Stimulated activated CD4-positive, alpha-beta T cell treated with anti-CD3 and anti-CD28 coated beads, Interleukin-2, amount 100 ng/mL, for 4 hours (primary cell): ENCODE results near the gene PA2G4.
A peak's percentile ranks its signal among the peaks of the same experiment; 100 is the strongest.
"Not testable (repeated sequence)": the region's sequence is repeated elsewhere in the genome, so short reads cannot be mapped to it uniquely, and the experiment has no call there.

Experiments
- DNase-seq: peaks from one replicate; pipeline ENCODE4 v3.0.0-alpha.2; 2020; ENCODE audit warnings: low read depth

The PA2G4 gene

DNA sequence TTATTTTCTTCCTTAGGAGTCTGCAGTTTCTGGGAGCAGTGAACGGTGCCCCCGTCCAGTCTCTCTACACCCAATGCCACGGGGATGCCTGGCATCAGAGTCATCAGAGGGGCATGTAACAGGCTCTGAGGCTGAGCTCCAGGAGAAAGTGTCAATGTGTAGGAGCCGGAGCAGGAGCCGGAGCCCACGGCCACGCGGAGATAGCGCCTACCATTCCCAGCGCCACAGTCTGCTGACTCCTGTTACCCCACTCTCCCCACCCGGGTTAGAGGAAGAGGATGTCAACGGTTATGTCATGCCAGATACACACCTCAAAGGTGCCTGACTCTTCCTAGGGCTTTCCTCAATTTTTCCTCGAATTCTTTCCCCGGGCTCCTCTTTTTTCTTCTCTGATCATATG is 3.3 kb upstream of the PA2G4 start:
- no peak for DNase-seq

- DNase-seq = no peak
These were observed 1.7 kb upstream of the PA2G4 start for GRCh38 chr12:56102683-56103065.

DNA sequence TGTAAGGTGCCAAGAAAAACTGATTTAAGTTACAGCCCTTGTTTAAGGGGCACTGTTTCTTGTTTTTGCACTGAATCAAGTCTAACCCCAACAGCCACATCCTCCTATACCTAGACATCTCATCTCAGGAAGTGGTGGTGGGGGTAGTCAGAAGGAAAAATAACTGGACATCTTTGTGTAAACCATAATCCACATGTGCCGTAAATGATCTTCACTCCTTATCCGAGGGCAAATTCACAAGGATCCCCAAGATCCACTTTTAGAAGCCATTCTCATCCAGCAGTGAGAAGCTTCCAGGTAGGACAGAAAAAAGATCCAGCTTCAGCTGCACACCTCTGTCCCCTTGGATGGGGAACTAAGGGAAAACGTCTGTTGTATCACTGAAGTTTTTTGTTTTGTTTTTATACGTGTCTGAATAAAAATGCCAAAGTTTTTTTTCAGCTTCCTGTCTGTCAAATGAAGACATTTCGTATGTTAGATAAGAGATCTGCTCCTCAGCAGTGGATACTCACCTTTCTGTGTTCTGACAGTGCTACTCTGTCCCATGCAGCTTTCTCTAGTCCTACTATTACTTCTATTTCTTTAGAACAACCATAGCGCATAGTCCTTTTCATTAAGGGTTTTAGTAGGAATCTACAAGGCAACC is 1.2 kb upstream of the PA2G4 start:
- no peak for DNase-seq

GRCh38 chr12:56103823-56104108 is 593 bp upstream of the PA2G4 start:
- DNase-seq = no peak

- no peak for DNase-seq
These were observed 653 bp downstream of the PA2G4 start for GRCh38 chr12:56104815-56105608.

- no peak for DNase-seq
These were observed 1.2 kb downstream of the PA2G4 start for GRCh38 chr12:56105609-56105902.

DNA sequence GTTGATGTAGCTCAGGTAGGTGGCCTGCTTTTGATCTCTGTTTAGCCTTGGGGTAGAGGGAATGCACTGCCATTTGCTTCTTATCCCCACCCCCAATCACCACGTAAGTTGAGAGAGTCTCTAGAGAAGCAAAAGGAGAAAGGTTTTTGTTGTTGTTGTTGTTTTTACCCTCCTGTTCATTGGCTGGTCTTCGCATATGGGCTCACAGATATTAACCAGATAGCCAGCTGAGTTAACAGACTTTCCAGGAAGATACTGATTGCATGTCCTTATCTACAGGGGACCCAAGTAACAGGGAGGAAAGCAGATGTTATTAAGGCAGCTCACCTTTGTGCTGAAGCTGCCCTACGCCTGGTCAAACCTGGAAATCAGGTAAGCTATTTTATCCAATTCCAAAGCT is 2.9 kb downstream of the PA2G4 start:
- no peak for DNase-seq

GRCh38 chr12:56110571-56110970 is 6.2 kb downstream of the PA2G4 start:
- DNase-seq = no peak

- DNase-seq = no peak
These were observed 9.7 kb downstream of the PA2G4 start for GRCh38 chr12:56114084-56114483.

DNA sequence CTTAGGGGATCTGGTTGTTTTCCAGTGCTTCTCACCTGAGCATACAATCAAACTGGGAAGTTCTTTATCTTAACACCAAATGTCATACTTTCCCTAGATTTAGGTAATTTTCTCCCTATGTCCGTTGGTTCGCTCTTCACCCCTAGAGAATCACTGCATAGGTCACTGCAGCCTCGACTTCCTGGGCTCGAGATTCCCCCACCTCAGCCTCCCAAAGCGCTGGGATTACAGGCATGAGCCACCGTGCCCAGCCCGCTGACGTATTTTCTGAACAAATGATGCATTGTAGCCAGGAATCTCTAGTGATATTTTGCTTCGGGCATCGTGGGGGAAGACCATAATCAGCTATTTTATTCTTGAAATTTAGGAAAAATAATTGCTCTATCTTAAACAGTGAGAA is 11.0 kb downstream of the PA2G4 start:
- no peak for DNase-seq

DNA sequence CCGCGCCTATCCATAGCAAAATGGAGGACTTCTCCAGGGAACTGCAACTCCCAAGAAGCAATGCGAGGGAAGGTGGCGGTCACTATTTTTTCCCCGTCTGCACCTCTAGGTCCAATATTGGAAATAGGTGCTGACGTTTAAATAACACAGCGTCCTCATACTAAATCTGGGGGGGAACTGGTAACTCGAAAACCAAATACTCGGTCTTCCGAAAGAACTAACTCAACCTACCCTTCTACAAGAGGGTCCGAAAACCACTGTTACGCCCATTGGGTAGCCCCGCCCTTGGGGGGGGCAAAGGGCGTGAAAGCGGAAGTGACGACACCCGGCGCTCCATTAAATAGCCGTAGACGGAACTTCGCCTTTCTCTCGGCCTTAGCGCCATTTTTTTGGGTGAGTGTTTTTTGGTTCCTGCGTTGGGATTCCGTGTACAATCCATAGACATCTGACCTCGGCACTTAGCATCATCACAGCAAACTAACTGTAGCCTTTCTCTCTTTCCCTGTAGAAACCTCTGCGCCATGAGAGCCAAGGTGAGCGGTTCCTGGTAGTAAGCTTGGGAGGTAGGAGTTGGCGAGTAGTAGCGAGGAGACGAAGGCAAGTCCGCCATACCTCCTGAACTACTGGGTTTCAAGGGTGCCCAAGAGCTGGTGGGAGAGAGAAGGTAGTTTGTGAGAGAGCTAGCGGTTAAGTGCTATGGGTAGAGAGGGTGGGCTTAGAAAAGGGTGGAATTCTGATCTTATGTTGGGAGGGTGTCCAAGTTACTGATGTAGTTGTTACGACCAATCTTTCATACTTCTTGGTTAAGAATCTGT is 12.1 kb downstream of the PA2G4 start, which contains the start of gene RPL41:
Gene RPL41 (plus strand): TSS at position 367 of the 815 bp plus-strand sequence.
- DNase-seq = peak; percentile 88

DNA sequence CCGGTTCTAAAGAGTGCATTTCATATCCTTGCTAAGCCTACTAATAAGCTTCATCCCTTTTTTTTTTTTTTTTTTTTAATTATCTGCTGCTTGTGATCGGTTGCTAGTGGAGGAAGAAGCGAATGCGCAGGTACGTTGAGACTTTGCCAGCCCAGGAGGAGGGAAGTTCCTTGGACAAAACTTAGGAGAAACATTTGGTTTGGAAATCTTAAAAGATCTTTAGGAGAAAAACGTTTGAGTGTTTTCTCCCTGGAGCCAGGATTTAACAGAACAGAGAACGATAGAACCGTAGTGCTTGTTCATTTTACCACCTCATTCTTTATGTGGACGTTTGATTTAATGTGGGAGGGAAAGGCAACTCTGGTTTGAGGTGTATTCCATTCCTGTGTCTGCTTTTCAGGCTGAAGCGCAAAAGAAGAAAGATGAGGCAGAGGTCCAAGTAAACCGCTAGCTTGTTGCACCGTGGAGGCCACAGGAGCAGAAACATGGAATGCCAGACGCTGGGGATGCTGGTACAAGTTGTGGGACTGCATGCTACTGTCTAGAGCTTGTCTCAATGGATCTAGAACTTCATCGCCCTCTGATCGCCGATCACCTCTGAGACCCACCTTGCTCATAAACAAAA is 12.8 kb downstream of the PA2G4 start:
- not testable (repeated sequence) for DNase-seq

DNA sequence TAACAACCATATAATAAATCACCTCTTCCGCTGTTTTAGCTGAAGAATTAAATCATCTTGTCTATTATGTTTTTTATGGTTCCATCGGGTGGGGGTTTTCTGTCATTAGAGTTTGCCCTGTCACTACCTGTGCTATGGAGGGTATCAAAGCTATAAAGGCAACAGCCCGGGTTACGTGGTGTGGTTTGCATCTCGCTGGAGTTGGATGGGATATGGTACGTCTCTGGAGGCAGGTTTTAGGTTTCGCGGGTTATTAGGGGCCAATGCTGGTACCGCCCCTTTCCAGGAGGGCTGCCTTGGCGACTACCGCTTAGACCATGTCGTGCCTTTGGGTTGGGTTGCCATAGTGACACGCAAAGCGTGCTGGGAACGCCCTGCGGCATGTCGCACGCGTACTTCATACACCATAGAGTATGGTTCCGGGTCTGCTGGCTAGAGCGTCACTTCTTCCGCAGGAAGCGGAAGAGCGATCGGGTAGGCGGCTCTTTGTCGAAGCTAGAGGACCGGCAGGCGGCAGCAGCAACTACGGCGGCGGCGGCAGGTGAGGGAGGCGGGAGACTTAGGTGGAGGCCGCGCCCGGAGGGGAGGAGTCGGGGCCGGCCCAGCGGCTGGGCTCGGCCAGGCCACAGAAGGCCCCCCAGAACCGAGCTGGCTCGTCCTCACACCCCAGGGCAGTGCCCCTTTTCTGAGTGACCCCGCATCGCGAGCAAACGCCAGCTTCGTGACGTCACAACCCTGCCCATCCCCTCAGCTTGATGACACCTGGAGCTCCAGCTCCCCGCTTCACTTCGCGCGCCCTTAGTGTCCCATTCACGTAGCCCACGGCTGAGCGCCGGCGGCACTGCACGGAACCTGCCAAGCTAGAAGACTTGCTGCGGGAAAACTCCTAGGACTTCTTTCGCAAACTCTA is 13.7 kb downstream of the PA2G4 start, which contains the start of gene ZC3H10:
Gene ZC3H10 (plus strand): TSS at position 489 of the 910 bp plus-strand sequence. CDS start 2,297 bp downstream, outside the sequence.
- peak; percentile 97 for DNase-seq

DNA sequence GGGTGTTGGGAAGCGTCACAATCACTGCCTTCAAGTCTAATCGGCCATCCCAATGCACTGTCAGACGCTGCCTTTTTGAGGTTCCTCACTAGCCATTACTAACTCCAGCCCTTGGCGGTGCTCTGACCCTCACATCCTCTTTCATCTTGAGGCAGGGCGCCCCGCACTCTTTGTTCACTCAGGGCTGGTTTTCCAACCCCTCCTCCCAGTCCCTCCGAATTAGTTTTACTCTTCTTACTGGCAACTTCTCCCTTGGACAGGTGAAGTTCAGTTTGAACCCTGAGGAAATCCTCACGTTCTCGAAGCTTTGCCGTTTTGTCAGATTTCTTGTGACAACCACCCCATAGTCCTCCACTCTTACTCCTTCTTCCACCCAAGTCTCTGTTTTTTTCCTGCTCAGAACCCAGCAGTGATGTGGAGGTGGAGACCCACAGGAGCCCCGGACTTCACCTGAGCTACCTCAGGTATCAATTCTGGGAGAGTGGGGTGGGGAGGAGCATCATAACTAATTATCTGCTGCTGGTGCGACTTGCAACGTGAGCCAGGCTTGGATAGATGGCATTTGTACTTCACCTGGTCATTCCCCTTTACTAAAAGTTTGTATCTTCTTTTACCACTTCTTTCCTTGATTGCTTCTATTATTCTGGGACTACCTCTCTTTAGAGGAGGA is 14.5 kb downstream of the PA2G4 start:
- no peak for DNase-seq

DNA sequence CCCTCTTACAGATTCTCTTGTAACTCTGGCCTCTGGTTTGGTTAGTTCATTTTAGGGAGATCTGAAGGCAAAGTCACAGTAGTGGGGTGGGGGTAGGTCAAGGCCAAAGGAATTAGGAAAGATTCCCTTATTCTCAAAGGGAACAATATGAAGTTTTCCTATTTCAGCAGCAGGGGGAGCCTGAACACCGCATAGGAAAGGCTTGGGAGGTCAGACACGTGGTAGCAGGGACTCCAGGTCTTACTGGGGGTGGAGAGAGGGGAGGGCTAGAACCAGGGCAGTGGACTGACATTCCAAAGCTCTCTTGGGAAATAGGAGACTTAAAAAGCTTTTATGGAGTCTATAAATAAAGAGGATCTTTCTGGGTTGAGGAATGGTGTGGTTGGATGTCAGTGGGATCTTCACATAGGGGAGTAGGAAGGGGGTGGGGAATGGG is 15.0 kb downstream of the PA2G4 start:
- peak; percentile 51 for DNase-seq

- no peak for DNase-seq
These were observed 15.9 kb downstream of the PA2G4 start for GRCh38 chr12:56120158-56120846.

GRCh38 chr12:56121204-56121870 is 17.0 kb downstream of the PA2G4 start:
- DNase-seq = no peak

DNA sequence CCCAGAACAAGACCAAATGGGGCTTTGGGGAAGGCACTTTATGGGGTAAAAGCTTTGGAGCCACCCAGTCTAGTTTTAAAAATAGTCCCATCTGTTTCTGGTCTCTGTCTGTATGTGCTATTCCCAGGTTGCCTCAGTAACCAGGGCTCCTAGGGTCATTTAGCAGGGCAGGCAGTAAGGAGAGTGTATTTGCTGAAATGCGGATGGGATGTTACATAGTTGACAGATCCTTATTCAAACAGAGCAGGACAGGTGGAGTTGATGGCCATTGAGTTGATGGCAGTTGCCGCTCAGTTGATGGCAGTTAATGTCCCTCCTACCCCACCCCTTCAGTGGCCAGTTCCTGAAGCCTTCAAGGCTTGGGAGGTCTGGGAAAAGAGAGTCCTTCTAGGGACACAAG is 18.3 kb downstream of the PA2G4 start:
- DNase-seq = no peak

DNA sequence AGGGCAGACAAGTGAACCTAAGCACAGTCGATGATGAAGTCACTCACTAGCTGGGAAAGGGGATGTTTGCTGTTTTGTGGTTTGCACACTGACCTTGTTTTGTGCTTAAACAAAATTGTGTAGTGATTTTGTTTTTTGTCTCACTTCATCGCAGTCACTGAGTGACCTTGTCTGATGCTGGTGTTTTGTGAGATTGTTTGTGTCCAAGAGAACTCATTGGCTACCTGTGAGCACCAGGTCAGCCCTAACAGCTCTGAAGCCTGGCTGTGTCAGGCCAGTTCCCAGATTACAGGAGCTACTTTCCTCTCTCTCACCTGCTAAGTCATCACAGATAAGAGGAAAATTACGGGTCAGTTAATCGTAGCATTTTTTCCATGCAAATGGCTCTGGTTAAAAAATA is 19.8 kb downstream of the PA2G4 start:
- no peak for DNase-seq

DNA sequence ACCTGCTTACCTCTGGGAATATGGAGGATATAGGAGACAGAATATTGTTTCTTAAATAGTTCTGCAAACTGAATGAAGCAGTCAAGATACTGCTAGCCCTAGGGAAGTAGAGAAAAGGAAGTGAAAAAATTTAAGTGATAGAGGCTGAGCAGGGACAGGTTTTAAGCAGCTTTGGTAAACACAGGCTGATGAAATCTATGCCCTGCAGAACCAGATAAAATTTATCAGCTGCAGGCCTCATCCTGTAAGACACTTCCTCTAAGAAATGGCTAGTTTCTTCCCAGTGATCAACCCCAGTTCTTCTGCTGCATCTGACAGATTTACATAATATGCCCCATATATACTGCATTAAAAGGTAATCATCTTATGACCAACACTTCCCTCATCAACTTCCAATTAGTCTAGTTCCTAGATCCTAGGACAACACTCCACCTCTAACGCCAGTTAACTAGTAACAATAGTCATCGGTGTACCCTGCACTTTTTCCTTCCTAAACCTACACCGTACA is 22.4 kb downstream of the PA2G4 start:
- DNase-seq = no peak
